Vagina (tissue), 2 donors: ENCODE data around the gene EVC2. TPM values are rescaled to one million over a fixed set of nuclear protein-coding genes. Genes with fewer than 3 reads are reported as not detected.

ENCODE experiments used
- DNase-seq, 2 donors: peaks; one replicate each; pipeline ENCODE4 v3.0.0-alpha.2; 2017; ENCODE audit errors: extremely low spot score in 2 of 2
- H3K27ac ChIP-seq: fragments of 200-600 bp; sonication (generic); one replicate; pipeline ENCODE4 v1.5.1; 2019
- H3K27me3 ChIP-seq: fragments of 200-600 bp; sonication (generic); one replicate; pipeline ENCODE4 v1.5.1; 2019
- H3K36me3 ChIP-seq, 2 donors: fragments of 200-600 bp; sonication (generic); one replicate each; pipeline ENCODE4 v1.5.1; 2017 to 2019
- H3K4me1 ChIP-seq: fragments of 200-600 bp; sonication (generic); one replicate; pipeline ENCODE4 v1.5.1; 2019
- H3K4me3 ChIP-seq, 2 donors: fragments of 200-600 bp; sonication (generic); 1 replicate in 1 of 2; 2 replicates in 1 of 2; pipeline ENCODE4 v1.5.1; 2016 to 2019
- H3K9me3 ChIP-seq: fragments of 200-600 bp; sonication (generic); one replicate; pipeline ENCODE4 v1.5.1; 2019
- CTCF ChIP-seq, 3 experiments: fragments of 450-650 bp in 2 of 3; fragments of 200-600 bp in 1 of 3; sonication (generic) in 1 of 3; IDR thresholded peaks; one replicate each; pipeline ENCODE4 v1.5.1; 2017 to 2019; ENCODE audit warnings: antibody characterized with exemption in 3 of 3, mild to moderate bottlenecking in 2 of 3, moderate library complexity in 2 of 3
- POLR2A ChIP-seq, 2 donors: fragments of 450-650 bp; IDR thresholded peaks; one replicate each; pipeline ENCODE4 v1.6.1; 2017; ENCODE audit warnings: antibody characterized with exemption in 2 of 2, mild to moderate bottlenecking in 2 of 2, moderate library complexity in 2 of 2
- POLR2AphosphoS5 ChIP-seq, 2 donors: sonication (generic); formaldehyde crosslinking; IDR thresholded peaks; one replicate each; pipeline ENCODE4 v1.9.0; 2017; ENCODE audit warnings: antibody characterized with exemption in 2 of 2, mild to moderate bottlenecking in 2 of 2, low read depth in 1 of 2; ENCODE audit not compliant: insufficient read depth in 1 of 2
- intact Hi-C: fragments of 100-400 bp; cut with DNase I; formaldehyde crosslinking; loops from one replicate; pipeline ENCODE4 v1.15.1; 2023
- total RNA-seq: library from RNA; depleted of rRNA; stranded (reverse); fragments of >200 nt; gene quantifications from one replicate; pipeline ENCODE4 v1.2.3, GENCODE V29; 2016

The EVC2 gene
- total RNA-seq, 1 donor from 2014 or later, result 23.8 TPM

GRCh38 chr4:5755679-5756078, 47.3 kb upstream of the EVC2 start:
- Histone ChIP-seq H3K27ac (no peak overlapping the region), H3K36me3 (peaks cover 0 to 46% of the 10 kb centered on the region in 2 donors), H3K27me3 (no peaks in the 10 kb centered on the region), H3K9me3 (no peaks in the 10 kb centered on the region), H3K4me1 (peaks cover 5% of the 10 kb centered on the region), H3K4me3 (no peak overlapping the region)
- no peak for TF ChIP-seq POLR2AphosphoS5 (IDR thresholded peaks at IDR 0.05; ENCODE audit: insufficient read depth in 1 of 2, low read depth in 1 of 2)
- no peak for TF ChIP-seq CTCF (IDR thresholded peaks at IDR 0.05)
- no peak for TF ChIP-seq POLR2A (IDR thresholded peaks at IDR 0.05)
- no peak for DNase-seq
- intact Hi-C loops, result no loop called here

GRCh38 chr4:5755161-5755560, 46.8 kb upstream of the EVC2 start:
- intact Hi-C loops, result no loop called here
- no peak for DNase-seq
- no peaks in the 10 kb centered on the region for H3K27me3 ChIP-seq
- no peak for TF ChIP-seq POLR2A (IDR thresholded peaks at IDR 0.05)
- no peak for TF ChIP-seq CTCF (IDR thresholded peaks at IDR 0.05)
- no peak overlapping the region for H3K27ac ChIP-seq
- no peak overlapping the region for H3K4me3 ChIP-seq
- H3K4me1 ChIP-seq, result peaks cover 5% of the 10 kb centered on the region
- no peaks in the 10 kb centered on the region for H3K9me3 ChIP-seq
- peaks cover 0 to 51% of the 10 kb centered on the region in 2 donors for H3K36me3 ChIP-seq

GRCh38 chr4:5754529-5754881, 46.1 kb upstream of the EVC2 start:
- Histone ChIP-seq H3K9me3 (no peaks in the 10 kb centered on the region), H3K36me3 (peaks cover 0 to 57% of the 10 kb centered on the region in 2 donors), H3K27me3 (no peaks in the 10 kb centered on the region), H3K4me1 (peaks cover 5% of the 10 kb centered on the region), H3K27ac (no peak overlapping the region), H3K4me3 (no peak overlapping the region)
- no peak for DNase-seq
- TF ChIP-seq POLR2A (IDR thresholded peaks at IDR 0.05) (no peak), CTCF (IDR thresholded peaks at IDR 0.05) (no peak), POLR2AphosphoS5 (IDR thresholded peaks at IDR 0.05; ENCODE audit: insufficient read depth in 1 of 2, low read depth in 1 of 2) (no peak)
- intact Hi-C loops, result no loop called here

- peak in 1 of 2 donors; percentile 22 for TF ChIP-seq POLR2AphosphoS5 (IDR thresholded peaks at IDR 0.05; ENCODE audit: insufficient read depth in 1 of 2, low read depth in 1 of 2)
- no peak for TF ChIP-seq POLR2A (IDR thresholded peaks at IDR 0.05)
- TF ChIP-seq CTCF (IDR thresholded peaks at IDR 0.05), result no peak
- intact Hi-C loops, result no loop called here
- H3K27ac ChIP-seq, result no peak overlapping the region
These were observed 45.6 kb upstream of the EVC2 start for GRCh38 chr4:5753766-5754528.

GRCh38 chr4:5753366-5753765, 45.0 kb upstream of the EVC2 start:
- intact Hi-C loops, result no loop called here
- no peak for TF ChIP-seq CTCF (IDR thresholded peaks at IDR 0.05)
- TF ChIP-seq POLR2A (IDR thresholded peaks at IDR 0.05), result no peak
- no peak for TF ChIP-seq POLR2AphosphoS5 (IDR thresholded peaks at IDR 0.05; ENCODE audit: insufficient read depth in 1 of 2, low read depth in 1 of 2)
- Histone ChIP-seq H3K9me3 (no peaks in the 10 kb centered on the region), H3K27ac (no peak overlapping the region), H3K4me1 (peaks cover 3% of the 10 kb centered on the region), H3K4me3 (no peak overlapping the region), H3K27me3 (no peaks in the 10 kb centered on the region), H3K36me3 (peaks cover 0 to 60% of the 10 kb centered on the region in 2 donors)
- DNase-seq, result no peak

More at GRCh38 chr4:5753766-5754528, 45.6 kb upstream of the EVC2 start:
- Histone ChIP-seq H3K27me3 (no peaks in the 10 kb centered on the region), H3K4me3 (no peak overlapping the region), H3K9me3 (no peaks in the 10 kb centered on the region), H3K36me3 (peaks cover 0 to 60% of the 10 kb centered on the region in 2 donors), H3K4me1 (peaks cover 5% of the 10 kb centered on the region)
- DNase-seq, result no peak
